HepG2 (cell line): ENCODE results near the gene MS4A6E. TPM values are rescaled to one million over a fixed set of nuclear protein-coding genes. Genes with fewer than 3 reads are reported as not detected.

Source experiments
- ATAC-seq: fragments of 200-7000 bp; cut with Tn5 transposase; 3 replicates; pipeline ENCODE4 v1.9.1; 2020; ENCODE audit warnings: mild to moderate bottlenecking, moderate library complexity
- BruUV-seq: library from RNA; stranded (reverse); fragments of 400-500 nt; replicated peaks from 2 replicates; lab custom pipeline; 2021; lab: Mats Ljungman, UMichigan
- CTCF ChIA-PET: fragments of 300-600 bp; formaldehyde crosslinking; extraction: SDS; loops from one replicate; lab custom pipeline; 2021; ENCODE audit warnings: low total read pairs, inconsistent platforms, low intra/inter-chr PET ratio; lab: Yijun Ruan, JAX
- POLR2A ChIA-PET: fragments of 350-600 bp; sonication (Branson Sonifier 250); formaldehyde crosslinking; loops from one replicate; lab custom pipeline; 2020; ENCODE audit warnings: antibody characterized with exemption, inconsistent platforms; lab: Yijun Ruan, JAX
- DNase-seq: peaks from one replicate; pipeline ENCODE4 v3.0.0-alpha.2; 2015; ENCODE audit warnings: low spot score
- FAIRE-seq: peaks from 3 replicates; lab custom pipeline; 2011; peaks lifted over from hg19 to GRCh38; lab: Jason Lieb, UNC
- H2AFZ ChIP-seq: one replicate; pipeline ENCODE4 v1.6.1; 2011; ENCODE audit warnings: low read length, inconsistent platforms
- H3K27ac ChIP-seq: fragments of 300-600 bp; 3 replicates; pipeline ENCODE4 v1.8.0; 2011; ENCODE audit warnings: mixed run types, mild to moderate bottlenecking, mixed read lengths, low read length, inconsistent platforms; ENCODE audit not compliant: insufficient read depth; ENCODE audit errors: extremely low read length
- H3K27me3 ChIP-seq, 2 experiments: fragments of 200-600 bp in 1 of 2; 2 replicates in 1 of 2; 3 replicates in 1 of 2; pipeline versions ENCODE4 v1.6.0 to v1.8.0; 2011; ENCODE audit warnings: low read length in 2 of 2, mild to moderate bottlenecking in 2 of 2, moderate library complexity in 2 of 2, inconsistent platforms in 1 of 2; ENCODE audit not compliant: insufficient read depth in 2 of 2, control insufficient read depth in 1 of 2
- H3K36me3 ChIP-seq, 2 experiments: fragments of 200-600 bp in 1 of 2; replicated peaks in 1 of 2; 2 replicates in 1 of 2; 3 replicates in 1 of 2; pipeline versions ENCODE4 v1.5.1 to v1.8.0; 2011; ENCODE audit warnings: low read length in 2 of 2, inconsistent platforms in 1 of 2; ENCODE audit not compliant: insufficient read depth in 2 of 2, control insufficient read depth in 1 of 2
- H3K4me1 ChIP-seq: 2 replicates; pipeline ENCODE4 v1.5.1; 2012; ENCODE audit warnings: low read length, inconsistent platforms; ENCODE audit not compliant: insufficient read depth
- H3K4me2 ChIP-seq: 2 replicates; pipeline ENCODE4 v1.6.0; 2011; ENCODE audit warnings: low read depth, low read length, inconsistent platforms
- H3K4me3 ChIP-seq, 3 experiments: fragments of 200-600 bp in 1 of 3; sonication (generic), shearing (Covaris generic) in 1 of 3; replicated peaks in 1 of 3; 2 replicates each; pipeline ENCODE4 v1.5.1; 2011 to 2016; ENCODE audit warnings: low read length in 3 of 3, inconsistent platforms in 2 of 3, low read depth in 2 of 3, mild to moderate bottlenecking in 2 of 3, control low read depth in 1 of 3, mixed read lengths in 1 of 3; ENCODE audit not compliant: insufficient read depth in 1 of 3
- H3K79me2 ChIP-seq: one replicate; pipeline ENCODE4 v1.6.1; 2011; ENCODE audit warnings: low read length, inconsistent platforms; ENCODE audit not compliant: insufficient read depth
- H3K9ac ChIP-seq: 2 replicates; pipeline ENCODE4 v1.6.0; 2011; ENCODE audit warnings: mild to moderate bottlenecking, low read depth, low read length, inconsistent platforms; ENCODE audit not compliant: insufficient read depth
- H3K9me3 ChIP-seq: 2 replicates; pipeline ENCODE4 v1.5.1; 2012; ENCODE audit warnings: mild to moderate bottlenecking, low read length
- H4K20me1 ChIP-seq: 2 replicates; pipeline ENCODE4 v1.6.0; 2011; ENCODE audit warnings: inconsistent platforms, mild to moderate bottlenecking, low read length, moderate library complexity; ENCODE audit not compliant: insufficient read depth
- HCFC1 ChIP-seq: fragments of 150-350 bp; IDR thresholded peaks from 2 replicates; pipeline ENCODE4 v1.6.1; 2014; ENCODE audit warnings: low read depth, low read length
- HOXD1 ChIP-seq: sonication (generic); formaldehyde crosslinking; IDR thresholded peaks from 2 replicates; pipeline ENCODE4 v1.5.0; 2020; ENCODE audit warnings: missing genetic modification reagents
- RARG ChIP-seq: sonication (generic); formaldehyde crosslinking; IDR thresholded peaks from 2 replicates; pipeline ENCODE4 v1.4.0; 2020; ENCODE audit warnings: low read depth, mild to moderate bottlenecking, missing genetic modification reagents
- SP1 ChIP-seq, 2 experiments: fragments of 450-650 bp in 1 of 2; sonication (generic) in 1 of 2; formaldehyde crosslinking in 1 of 2; IDR thresholded peaks; 2 replicates each; pipeline versions ENCODE4 v1.4.0 to v1.6.1; 2016 to 2020; ENCODE audit warnings: missing genetic modification reagents in 1 of 2
- TP53 ChIP-seq: sonication (generic); formaldehyde crosslinking; conservative IDR thresholded peaks from 2 replicates; pipeline ENCODE4 v1.4.0; 2020; ENCODE audit warnings: missing genetic modification reagents
- ZNF674 ChIP-seq: sonication (generic); formaldehyde crosslinking; IDR thresholded peaks from 2 replicates; pipeline ENCODE4 v1.5.0; 2020; ENCODE audit warnings: low read depth, mild to moderate bottlenecking, missing genetic modification reagents
- in situ Hi-C: cut with HindIII; loops from 2 replicates; pipeline ENCODE4 v1.10.0; 2017; ENCODE audit warnings: low pct_unique_long_range_greater_than_20kb; ENCODE audit not compliant: extremely low pct_ligation_motif_present
- intact Hi-C: fragments of 100-400 bp; cut with micrococcal nuclease; formaldehyde crosslinking; loops from one replicate; pipeline ENCODE4 v1.10.0; 2022; ENCODE audit not compliant: unreplicated experiment
- polyA plus RNA-seq, 8 experiments: library from polyadenylated mRNA; depleted of rRNA in 3 of 8; stranded (reverse) in 7 of 8; unstranded in 1 of 8; fragments of >200 nt; fragmentation: Illumina TruSeq in 4 of 8; extraction: Trizol in 4 of 8; gene quantifications; 2 replicates each; pipeline versions ENCODE4 v1.2.1 to v1.2.3, GENCODE V29; 2011 to 2016; ENCODE audit warnings: low read depth in 4 of 8, missing spikeins in 1 of 8, mixed read lengths in 1 of 8; ENCODE audit not compliant: insufficient read depth in 1 of 8
- total RNA-seq, 5 experiments: library from RNA; depleted of rRNA; stranded (reverse); fragments of >200 nt; fragmentation: Illumina TruSeq; extraction: Trizol; gene quantifications; 2 replicates each; pipeline ENCODE4 v1.2.3, GENCODE V29; 2016; ENCODE audit warnings: low read depth in 1 of 5
- TF ChIP-seq, protein P1 (sequence below): IDR thresholded peaks from 2 replicates; pipeline ENCODE4 v1.6.1; 2018; ENCODE audit warnings: missing genetic modification reagents
- TF ChIP-seq, protein P2 (sequence below): sonication (generic); formaldehyde crosslinking; IDR thresholded peaks from 2 replicates; pipeline ENCODE4 v1.5.0; 2020; ENCODE audit warnings: mild to moderate bottlenecking, missing genetic modification reagents, moderate library complexity

Gene MS4A6E
- total and polyA plus RNA-seq, 2 of the 13 experiments (the other 11 are each of a cell fraction or from before 2014, with no cell fraction given), result not detected

DNA sequence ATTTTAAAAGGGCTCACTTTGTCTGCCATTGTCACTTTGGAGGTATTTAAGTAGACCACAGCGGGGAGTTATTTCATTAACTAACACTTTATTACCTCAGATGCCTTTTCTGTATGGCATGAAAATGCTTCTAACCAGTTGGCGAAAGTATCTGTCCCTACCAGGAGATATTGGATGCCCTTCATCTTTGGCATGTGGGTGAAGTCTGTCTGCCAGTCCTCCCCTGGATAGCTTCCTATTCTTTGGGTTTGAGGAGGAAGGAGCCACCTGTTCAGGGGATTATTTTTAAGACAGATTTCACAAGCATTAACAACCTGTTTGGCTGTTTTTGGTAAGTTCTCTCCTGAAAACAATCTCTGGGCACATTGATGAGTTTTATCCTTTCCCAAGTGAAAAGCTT, 17.1 kb downstream of the MS4A6E start (continued):
- TF ChIP-seq, protein P1, sequence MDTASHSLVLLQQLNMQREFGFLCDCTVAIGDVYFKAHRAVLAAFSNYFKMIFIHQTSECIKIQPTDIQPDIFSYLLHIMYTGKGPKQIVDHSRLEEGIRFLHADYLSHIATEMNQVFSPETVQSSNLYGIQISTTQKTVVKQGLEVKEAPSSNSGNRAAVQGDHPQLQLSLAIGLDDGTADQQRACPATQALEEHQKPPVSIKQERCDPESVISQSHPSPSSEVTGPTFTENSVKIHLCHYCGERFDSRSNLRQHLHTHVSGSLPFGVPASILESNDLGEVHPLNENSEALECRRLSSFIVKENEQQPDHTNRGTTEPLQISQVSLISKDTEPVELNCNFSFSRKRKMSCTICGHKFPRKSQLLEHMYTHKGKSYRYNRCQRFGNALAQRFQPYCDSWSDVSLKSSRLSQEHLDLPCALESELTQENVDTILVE (CRISPR knock-in tag), result no peak
- TF ChIP-seq RARG (CRISPR knock-in tag), result no peak
- no peak for TF ChIP-seq HOXD1 (CRISPR knock-in tag)
- no peak for TF ChIP-seq HCFC1
- TF ChIP-seq TP53 (CRISPR knock-in tag), result no peak
- TF ChIP-seq SP1 (IDR thresholded peaks at IDR 0.05), result no peak
- no peak for TF ChIP-seq SP1 (CRISPR knock-in tag; IDR thresholded peaks at IDR 0.05)

DNA sequence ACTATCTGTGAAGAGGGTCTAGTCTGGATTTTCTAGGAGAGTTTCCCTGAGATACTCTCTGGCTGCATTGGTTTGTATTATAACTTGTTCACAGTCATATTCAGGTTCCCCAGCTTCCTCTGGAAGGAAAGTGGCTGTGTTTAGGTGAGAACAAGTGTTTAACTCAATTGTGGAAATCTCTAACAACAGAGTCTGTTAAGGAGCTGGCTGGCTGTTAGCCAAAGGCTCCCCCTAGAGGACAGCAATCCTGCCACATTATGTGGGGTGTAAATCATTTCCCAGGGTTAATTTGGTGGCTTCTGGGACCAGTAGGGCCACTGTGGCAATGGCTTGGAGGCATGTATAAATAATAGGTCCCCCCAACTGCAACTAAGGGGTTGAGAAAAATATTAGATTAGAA, 18.4 kb downstream of the MS4A6E start:
- no peak overlapping the region for H3K4me2 ChIP-seq
- in situ Hi-C loops (loop anchor here (25.0 kb wide), 1 partner anchor 142 kb away; the partner anchor contains the start of gene MS4A12), intact Hi-C loops (loop anchor here (5.0 kb wide), 1 partner anchor 78 kb away; no protein-coding TSS in a partner anchor)
- H3K79me2 ChIP-seq, result no peaks in the 10 kb centered on the region
- ATAC-seq (peak; percentile 74), DNase-seq (peak; percentile 8), FAIRE-seq (no peak)
- POLR2A ChIA-PET, result no interaction called here
- no peaks in the 10 kb centered on the region for H4K20me1 ChIP-seq
- CTCF ChIA-PET, result no interaction called here
- peaks cover 0 to 6% of the 10 kb centered on the region in 2 experiments; a peak in 1 of 5 replicates for H3K27me3 ChIP-seq
- TF ChIP-seq, protein P2, sequence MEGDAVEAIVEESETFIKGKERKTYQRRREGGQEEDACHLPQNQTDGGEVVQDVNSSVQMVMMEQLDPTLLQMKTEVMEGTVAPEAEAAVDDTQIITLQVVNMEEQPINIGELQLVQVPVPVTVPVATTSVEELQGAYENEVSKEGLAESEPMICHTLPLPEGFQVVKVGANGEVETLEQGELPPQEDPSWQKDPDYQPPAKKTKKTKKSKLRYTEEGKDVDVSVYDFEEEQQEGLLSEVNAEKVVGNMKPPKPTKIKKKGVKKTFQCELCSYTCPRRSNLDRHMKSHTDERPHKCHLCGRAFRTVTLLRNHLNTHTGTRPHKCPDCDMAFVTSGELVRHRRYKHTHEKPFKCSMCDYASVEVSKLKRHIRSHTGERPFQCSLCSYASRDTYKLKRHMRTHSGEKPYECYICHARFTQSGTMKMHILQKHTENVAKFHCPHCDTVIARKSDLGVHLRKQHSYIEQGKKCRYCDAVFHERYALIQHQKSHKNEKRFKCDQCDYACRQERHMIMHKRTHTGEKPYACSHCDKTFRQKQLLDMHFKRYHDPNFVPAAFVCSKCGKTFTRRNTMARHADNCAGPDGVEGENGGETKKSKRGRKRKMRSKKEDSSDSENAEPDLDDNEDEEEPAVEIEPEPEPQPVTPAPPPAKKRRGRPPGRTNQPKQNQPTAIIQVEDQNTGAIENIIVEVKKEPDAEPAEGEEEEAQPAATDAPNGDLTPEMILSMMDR, result peak; percentile 38; the same call in 1 of the 2 replicates
- TF ChIP-seq ZNF674, result no peak
- BruUV-seq, result no TSS peak
- H3K36me3 ChIP-seq, result no peaks in the 10 kb centered on the region
- no peak overlapping the region for H3K9ac ChIP-seq
- no peaks in the 10 kb centered on the region for H3K9me3 ChIP-seq
- no peaks in the 10 kb centered on the region for H3K4me1 ChIP-seq
- no peak overlapping the region for H2AFZ ChIP-seq
- H3K4me3 ChIP-seq, result no peak overlapping the region
- H3K27ac ChIP-seq, result no peak overlapping the region
